ENCODE measurements around the gene NAXE. TPM values are rescaled to one million over a fixed set of nuclear protein-coding genes. Genes with fewer than 3 reads are reported as not detected.

Gene NAXE
- polyA plus RNA-seq, 1 donor from 2014 or later, result 95.7 TPM

Other genes starting within 250 kb of the NAXE start
- not detected in 2 replicates for gene RHBG, start 222.6 kb upstream of the NAXE start, polyA plus RNA-seq
- gene MEF2D, start 91.0 kb upstream of the NAXE start, polyA plus RNA-seq, result 4.7 and 5.2 TPM in 2 replicates
- 0.32 TPM in 1 of 2 replicates, not detected in the other for gene IQGAP3, start 19.2 kb upstream of the NAXE start, polyA plus RNA-seq
- gene TTC24, start 12.1 kb upstream of the NAXE start, polyA plus RNA-seq, result not detected in 2 replicates
- 1.3 and 3.9 TPM in 2 replicates for gene GPATCH4, start 9.7 kb downstream of the NAXE start, polyA plus RNA-seq
- 22.9 and 24.6 TPM in 2 replicates for gene HAPLN2, start 27.6 kb downstream of the NAXE start, polyA plus RNA-seq
- gene BCAN, start 50.3 kb downstream of the NAXE start, polyA plus RNA-seq, result 0.58 TPM in 1 of 2 replicates, not detected in the other
- 9.9 and 13.7 TPM in 2 replicates for gene NES, start 85.6 kb downstream of the NAXE start, polyA plus RNA-seq
- gene CRABP2, start 113.8 kb downstream of the NAXE start, polyA plus RNA-seq, result 3.4 and 7.7 TPM in 2 replicates
- gene METTL25B, start 136.7 kb downstream of the NAXE start, polyA plus RNA-seq, result 11.9 and 13.1 TPM in 2 replicates
- gene ISG20L2, start 137.0 kb downstream of the NAXE start, polyA plus RNA-seq, result 8.5 and 13.1 TPM in 2 replicates
- gene MRPL24, start 149.3 kb downstream of the NAXE start, polyA plus RNA-seq, result 34.4 and 56.5 TPM in 2 replicates
- gene HDGF, start 159.9 kb downstream of the NAXE start, polyA plus RNA-seq, result 138 and 146 TPM in 2 replicates
- 17.5 and 23.3 TPM in 2 replicates for gene PRCC, start 175.8 kb downstream of the NAXE start, polyA plus RNA-seq
- not detected in 2 replicates for gene SH2D2A, start 225.1 kb downstream of the NAXE start, polyA plus RNA-seq

Measured in neural cell (in vitro differentiated cells).